Liver (tissue), 9 donors: ENCODE data around the gene GPR157. TPM values are rescaled to one million over a fixed set of nuclear protein-coding genes. Genes with fewer than 3 reads are reported as not detected.

ENCODE experiments used
- DNase-seq: peaks from one replicate; pipeline ENCODE4 v3.0.0-alpha.2; 2017; ENCODE audit warnings: low spot score
- H3K27ac ChIP-seq, 2 donors: one replicate each; pipeline ENCODE4 v1.7.0; 2013; ENCODE audit warnings: inconsistent platforms in 2 of 2, low read length in 2 of 2, control low read depth in 1 of 2, low read depth in 1 of 2, mild to moderate bottlenecking in 1 of 2
- H3K27me3 ChIP-seq, 4 donors: one replicate each; pipeline versions ENCODE4 v1.6.1 to v1.7.0; 2013; ENCODE audit warnings: low read length in 3 of 4, inconsistent platforms in 1 of 4, mild to moderate bottlenecking in 1 of 4, moderate library complexity in 1 of 4; ENCODE audit not compliant: control insufficient read depth in 4 of 4, insufficient read depth in 4 of 4
- H3K36me3 ChIP-seq, 4 donors: one replicate each; pipeline versions ENCODE4 v1.6.1 to v1.7.0; 2013; ENCODE audit warnings: low read length in 3 of 4, mild to moderate bottlenecking in 3 of 4, low read depth in 1 of 4, moderate library complexity in 1 of 4; ENCODE audit not compliant: control insufficient read depth in 4 of 4, insufficient read depth in 3 of 4
- H3K4me1 ChIP-seq, 4 donors: one replicate each; pipeline versions ENCODE4 v1.6.1 to v1.7.0; 2013; ENCODE audit warnings: low read length in 3 of 4, mild to moderate bottlenecking in 3 of 4, moderate library complexity in 1 of 4; ENCODE audit not compliant: control insufficient read depth in 4 of 4, insufficient read depth in 4 of 4
- H3K4me3 ChIP-seq, 3 donors: one replicate each; pipeline versions ENCODE4 v1.6.1 to v1.7.0; 2013; ENCODE audit warnings: low read length in 3 of 3, control low read depth in 1 of 3, low read depth in 1 of 3, mild to moderate bottlenecking in 1 of 3
- H3K9ac ChIP-seq, 2 donors: one replicate each; pipeline ENCODE4 v1.7.0; 2013; ENCODE audit warnings: low read length in 2 of 2, mild to moderate bottlenecking in 2 of 2, moderate library complexity in 2 of 2, control low read depth in 1 of 2, low read depth in 1 of 2
- H3K9me3 ChIP-seq, 4 donors: one replicate each; pipeline versions ENCODE4 v1.6.1 to v1.7.0; 2013; ENCODE audit warnings: low read length in 3 of 4; ENCODE audit not compliant: control insufficient read depth in 4 of 4
- EGR1 ChIP-seq, 2 donors: IDR thresholded peaks; 2 replicates each; pipeline ENCODE4 v1.6.1; 2016 to 2018; ENCODE audit warnings: antibody characterized with exemption in 2 of 2, low read depth in 2 of 2
- FOXA1 ChIP-seq: IDR thresholded peaks from 2 replicates; pipeline ENCODE4 v1.6.1; 2016; ENCODE audit warnings: antibody characterized with exemption
- FOXA2 ChIP-seq: IDR thresholded peaks from 2 replicates; pipeline ENCODE4 v1.6.1; 2016; ENCODE audit warnings: antibody characterized with exemption
- GABPA ChIP-seq, 2 donors: IDR thresholded peaks in 1 of 2; conservative IDR thresholded peaks in 1 of 2; 2 replicates each; pipeline ENCODE4 v1.6.1; 2016; ENCODE audit warnings: antibody characterized with exemption in 2 of 2, mild to moderate bottlenecking in 1 of 2, moderate library complexity in 1 of 2
- HNF4G ChIP-seq: IDR thresholded peaks from 2 replicates; pipeline ENCODE4 v1.6.1; 2016; ENCODE audit warnings: antibody characterized with exemption
- JUND ChIP-seq, 2 donors: IDR thresholded peaks; 2 replicates each; pipeline ENCODE4 v1.6.1; 2016; ENCODE audit warnings: antibody characterized with exemption in 2 of 2
- RAD21 ChIP-seq, 2 donors: IDR thresholded peaks; 2 replicates each; pipeline ENCODE4 v1.6.1; 2016; ENCODE audit warnings: antibody characterized with exemption in 2 of 2, mild to moderate bottlenecking in 2 of 2
- REST ChIP-seq: IDR thresholded peaks from 2 replicates; pipeline ENCODE4 v1.6.1; 2016; ENCODE audit warnings: antibody characterized with exemption, mild to moderate bottlenecking
- RXRA ChIP-seq, 2 donors: IDR thresholded peaks; 2 replicates each; pipeline ENCODE4 v1.6.1; 2017 to 2018; ENCODE audit warnings: antibody characterized with exemption in 2 of 2, mild to moderate bottlenecking in 1 of 2
- SP1 ChIP-seq: IDR thresholded peaks from 2 replicates; pipeline ENCODE4 v1.6.1; 2018; ENCODE audit warnings: antibody characterized with exemption, mild to moderate bottlenecking
- TAF1 ChIP-seq: conservative IDR thresholded peaks from 2 replicates; pipeline ENCODE4 v1.6.1; 2016; ENCODE audit warnings: antibody characterized with exemption, mild to moderate bottlenecking
- YY1 ChIP-seq: IDR thresholded peaks from 2 replicates; pipeline ENCODE4 v1.6.1; 2016; ENCODE audit warnings: antibody characterized with exemption, mild to moderate bottlenecking
- WGBS: extraction: QIAGEN DNeasy Blood & Tissue Kit; methylation state at CpG from one replicate; pipeline ENCODE4 v1.1.7; 2013; 5-methylcytosine and 5-hydroxymethylcytosine counted together
- polyA plus RNA-seq, 2 donors: library from polyadenylated mRNA; stranded (reverse) in 1 of 2; unstranded in 1 of 2; fragments of 200-250 nt in 1 of 2; fragments of >200 nt in 1 of 2; fragmentation: Nextera tagmentation in 1 of 2; extraction: Ambion mirVana in 1 of 2; gene quantifications; one replicate each; pipeline versions ENCODE4 v1.2.1 to v1.2.3, GENCODE V29; 2013 to 2015
- total RNA-seq, 2 donors: library from RNA; depleted of rRNA; stranded (reverse); fragments of >200 nt; gene quantifications; one replicate each; pipeline ENCODE4 v1.2.3, GENCODE V29; 2014
- TF ChIP-seq, protein P1 (sequence below): IDR thresholded peaks from 2 replicates; pipeline ENCODE4 v1.6.1; 2016; ENCODE audit warnings: antibody characterized with exemption
- TF ChIP-seq, protein P2 (sequence below): IDR thresholded peaks from 2 replicates; pipeline ENCODE4 v1.6.1; 2016; ENCODE audit warnings: antibody characterized with exemption
- TF ChIP-seq, protein P3 (sequence below): fragments of 150-350 bp; IDR thresholded peaks from 2 replicates; pipeline ENCODE4 v1.5.1; 2017; ENCODE audit warnings: improper control_type of control experiment, low read depth, low read length; ENCODE audit not compliant: missing input control
- TF ChIP-seq, protein P4 (sequence below): IDR thresholded peaks from 2 replicates; pipeline ENCODE4 v1.6.1; 2016; ENCODE audit warnings: antibody characterized with exemption
- donor health status: healthy.
- donor health status: healthy.
- donor health status: healthy.
- donor health status: healthy.
- donor health status: healthy.

GPR157 gene
- total and polyA plus RNA-seq, 4 donors: 1.3 to 7.0 (median 2.2) TPM

DNA sequence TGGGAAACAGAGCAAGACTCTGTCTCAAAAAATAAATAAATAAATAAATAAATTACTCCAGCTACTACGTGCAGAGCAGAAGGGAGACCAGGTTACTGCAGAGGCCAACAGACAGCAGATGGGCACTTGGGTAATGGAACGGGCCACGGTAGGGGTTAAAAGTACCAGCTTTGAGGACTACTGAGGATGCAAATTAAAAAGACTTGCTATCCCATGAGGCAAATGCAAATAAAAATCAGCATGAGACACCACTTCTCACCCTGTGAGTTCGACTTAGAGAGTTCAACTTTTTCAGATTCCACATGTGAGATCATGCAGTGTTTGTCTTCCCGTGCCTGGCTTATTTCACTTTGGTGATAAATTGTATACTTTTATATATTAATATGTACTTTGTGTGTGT, 66.1 kb downstream of the GPR157 start:
- H3K4me1 ChIP-seq: no peaks in the 10 kb centered on the region
- H3K4me3 ChIP-seq: no peak overlapping the region
- no peaks in the 10 kb centered on the region for H3K27me3 ChIP-seq
- TF ChIP-seq JUND (IDR thresholded peaks at IDR 0.05) (no peak), YY1 (no peak), RAD21 (IDR thresholded peaks at IDR 0.05) (no peak), FOXA1 (no peak), RXRA (IDR thresholded peaks at IDR 0.05) (no peak), EGR1 (IDR thresholded peaks at IDR 0.05; ENCODE audit: low read depth in 2 of 2) (no peak), SP1 (no peak), HNF4G (no peak), GABPA (IDR thresholded peaks at IDR 0.05 in 1 of 2, conservative IDR thresholded peaks at IDR 0.05 in 1 of 2) (no peak), TAF1 (no peak), FOXA2 (no peak)
- TF ChIP-seq, protein P1, sequence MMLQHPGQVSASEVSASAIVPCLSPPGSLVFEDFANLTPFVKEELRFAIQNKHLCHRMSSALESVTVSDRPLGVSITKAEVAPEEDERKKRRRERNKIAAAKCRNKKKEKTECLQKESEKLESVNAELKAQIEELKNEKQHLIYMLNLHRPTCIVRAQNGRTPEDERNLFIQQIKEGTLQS: no peak
- TF ChIP-seq, protein P2, sequence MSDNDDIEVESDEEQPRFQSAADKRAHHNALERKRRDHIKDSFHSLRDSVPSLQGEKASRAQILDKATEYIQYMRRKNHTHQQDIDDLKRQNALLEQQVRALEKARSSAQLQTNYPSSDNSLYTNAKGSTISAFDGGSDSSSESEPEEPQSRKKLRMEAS: no peak
- TF ChIP-seq, protein P3, sequence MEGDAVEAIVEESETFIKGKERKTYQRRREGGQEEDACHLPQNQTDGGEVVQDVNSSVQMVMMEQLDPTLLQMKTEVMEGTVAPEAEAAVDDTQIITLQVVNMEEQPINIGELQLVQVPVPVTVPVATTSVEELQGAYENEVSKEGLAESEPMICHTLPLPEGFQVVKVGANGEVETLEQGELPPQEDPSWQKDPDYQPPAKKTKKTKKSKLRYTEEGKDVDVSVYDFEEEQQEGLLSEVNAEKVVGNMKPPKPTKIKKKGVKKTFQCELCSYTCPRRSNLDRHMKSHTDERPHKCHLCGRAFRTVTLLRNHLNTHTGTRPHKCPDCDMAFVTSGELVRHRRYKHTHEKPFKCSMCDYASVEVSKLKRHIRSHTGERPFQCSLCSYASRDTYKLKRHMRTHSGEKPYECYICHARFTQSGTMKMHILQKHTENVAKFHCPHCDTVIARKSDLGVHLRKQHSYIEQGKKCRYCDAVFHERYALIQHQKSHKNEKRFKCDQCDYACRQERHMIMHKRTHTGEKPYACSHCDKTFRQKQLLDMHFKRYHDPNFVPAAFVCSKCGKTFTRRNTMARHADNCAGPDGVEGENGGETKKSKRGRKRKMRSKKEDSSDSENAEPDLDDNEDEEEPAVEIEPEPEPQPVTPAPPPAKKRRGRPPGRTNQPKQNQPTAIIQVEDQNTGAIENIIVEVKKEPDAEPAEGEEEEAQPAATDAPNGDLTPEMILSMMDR: no peak
- TF ChIP-seq, protein P4, sequence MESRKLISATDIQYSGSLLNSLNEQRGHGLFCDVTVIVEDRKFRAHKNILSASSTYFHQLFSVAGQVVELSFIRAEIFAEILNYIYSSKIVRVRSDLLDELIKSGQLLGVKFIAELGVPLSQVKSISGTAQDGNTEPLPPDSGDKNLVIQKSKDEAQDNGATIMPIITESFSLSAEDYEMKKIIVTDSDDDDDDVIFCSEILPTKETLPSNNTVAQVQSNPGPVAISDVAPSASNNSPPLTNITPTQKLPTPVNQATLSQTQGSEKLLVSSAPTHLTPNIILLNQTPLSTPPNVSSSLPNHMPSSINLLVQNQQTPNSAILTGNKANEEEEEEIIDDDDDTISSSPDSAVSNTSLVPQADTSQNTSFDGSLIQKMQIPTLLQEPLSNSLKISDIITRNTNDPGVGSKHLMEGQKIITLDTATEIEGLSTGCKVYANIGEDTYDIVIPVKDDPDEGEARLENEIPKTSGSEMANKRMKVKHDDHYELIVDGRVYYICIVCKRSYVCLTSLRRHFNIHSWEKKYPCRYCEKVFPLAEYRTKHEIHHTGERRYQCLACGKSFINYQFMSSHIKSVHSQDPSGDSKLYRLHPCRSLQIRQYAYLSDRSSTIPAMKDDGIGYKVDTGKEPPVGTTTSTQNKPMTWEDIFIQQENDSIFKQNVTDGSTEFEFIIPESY: no peak
- H3K9ac ChIP-seq: no peak overlapping the region
- no peaks in the 10 kb centered on the region for H3K36me3 ChIP-seq
- 90% methylated on average over 5 of the region's 5 CpGs for WGBS
- no peaks in the 10 kb centered on the region for H3K9me3 ChIP-seq
- H3K27ac ChIP-seq: no peak overlapping the region
- DNase-seq: no peak

DNA sequence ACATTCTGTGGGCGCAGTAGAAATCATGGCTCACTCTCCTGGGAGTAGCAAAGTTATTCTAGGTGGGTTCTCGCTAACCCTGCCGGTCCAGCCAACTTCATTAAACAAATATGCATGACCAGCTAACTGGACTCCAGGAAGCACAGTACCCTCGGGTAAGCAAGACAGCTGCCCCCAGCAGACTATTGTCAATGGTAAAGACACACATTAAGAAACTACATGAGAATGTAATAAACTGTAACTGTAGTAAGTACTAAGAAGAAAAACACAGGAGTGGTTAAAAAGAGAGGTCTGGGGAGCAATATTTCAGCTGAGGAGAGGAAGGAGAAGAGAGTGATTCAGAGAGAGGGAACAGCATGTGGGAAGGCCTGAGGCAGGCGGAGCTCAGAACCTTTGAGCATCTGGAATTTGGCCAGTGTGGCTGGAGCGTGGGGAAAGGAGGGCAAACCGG, 66.9 kb downstream of the GPR157 start:
- Histone ChIP-seq H3K9ac (no peak overlapping the region), H3K4me1 (no peaks in the 10 kb centered on the region), H3K4me3 (no peak overlapping the region), H3K36me3 (no peaks in the 10 kb centered on the region), H3K27ac (no peak overlapping the region), H3K9me3 (no peaks in the 10 kb centered on the region), H3K27me3 (no peaks in the 10 kb centered on the region)
- WGBS: 74% methylated on average over 7 of the region's 7 CpGs
- TF ChIP-seq GABPA (IDR thresholded peaks at IDR 0.05 in 1 of 2, conservative IDR thresholded peaks at IDR 0.05 in 1 of 2) (no peak), RAD21 (IDR thresholded peaks at IDR 0.05) (no peak), REST (no peak), FOXA1 (no peak), FOXA2 (no peak), JUND (IDR thresholded peaks at IDR 0.05) (no peak), SP1 (no peak), HNF4G (no peak), YY1 (no peak)
- TF ChIP-seq, protein P4: no peak
- TF ChIP-seq, protein P1: no peak
- TF ChIP-seq, protein P3: no peak
- no peak for DNase-seq
